HG02588 (cell line): Measurements from ENCODE around the gene AP3B1.

Experiments
- ATAC-seq: cut with Tn5 transposase; IDR thresholded peaks from one replicate; pipeline ENCODE4 v1.9.1; 2021; ENCODE audit warnings: mild to moderate bottlenecking, moderate library complexity; ENCODE audit not compliant: unreplicated experiment

Gene AP3B1

GRCh38 chr5:77986261-77986660, 308.2 kb downstream of the AP3B1 start:
- no peak for ATAC-seq

DNA sequence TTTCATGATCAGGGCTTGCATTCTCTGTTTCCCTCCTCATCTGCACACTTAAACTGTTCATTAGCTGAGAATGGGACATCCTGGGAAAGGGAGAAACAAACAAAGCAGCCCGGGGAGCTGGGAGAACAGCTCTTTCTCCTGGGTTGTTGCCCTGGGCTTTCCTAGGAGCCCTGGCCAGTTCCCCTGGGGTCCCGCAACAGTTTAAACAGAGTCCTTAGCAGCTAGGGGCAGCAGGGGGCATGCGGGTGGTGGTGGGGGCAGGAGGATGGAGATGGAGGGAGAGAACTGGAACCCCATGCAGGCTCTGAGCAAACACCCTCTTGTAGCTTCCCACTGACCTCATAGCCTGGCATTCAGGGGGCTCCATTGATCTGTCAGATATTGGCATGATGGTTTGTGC, 309.3 kb downstream of the AP3B1 start:
- no peak for ATAC-seq

GRCh38 chr5:77984587-77984986, 309.9 kb downstream of the AP3B1 start:
- no peak for ATAC-seq

- no peak for ATAC-seq
These were observed 310.9 kb downstream of the AP3B1 start for GRCh38 chr5:77983482-77984199.

DNA sequence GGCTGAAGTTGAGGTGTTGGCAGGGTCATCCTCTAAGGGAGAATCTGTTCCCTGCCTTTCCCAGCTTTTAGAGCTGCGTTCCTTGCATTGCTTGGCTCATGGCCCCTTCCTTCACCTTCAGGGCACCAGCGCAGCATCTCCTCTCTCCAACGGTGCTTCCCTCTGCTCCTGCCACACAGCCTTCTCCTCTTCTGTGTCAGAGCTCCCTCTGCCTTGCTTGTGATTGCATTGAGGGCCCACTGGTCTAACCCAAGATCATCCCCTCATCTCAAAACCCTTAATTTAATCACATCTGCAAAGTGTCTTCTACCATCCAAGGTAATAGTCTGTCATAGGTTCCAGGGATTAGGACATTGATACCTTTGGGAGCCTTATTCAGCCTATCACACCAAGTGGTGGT, 312.7 kb downstream of the AP3B1 start:
- ATAC-seq, result no peak

GRCh38 chr5:77974576-77974975, 319.9 kb downstream of the AP3B1 start:
- ATAC-seq, result no peak

- ATAC-seq, result no peak
These were observed 321.3 kb downstream of the AP3B1 start for GRCh38 chr5:77973253-77973609.

DNA sequence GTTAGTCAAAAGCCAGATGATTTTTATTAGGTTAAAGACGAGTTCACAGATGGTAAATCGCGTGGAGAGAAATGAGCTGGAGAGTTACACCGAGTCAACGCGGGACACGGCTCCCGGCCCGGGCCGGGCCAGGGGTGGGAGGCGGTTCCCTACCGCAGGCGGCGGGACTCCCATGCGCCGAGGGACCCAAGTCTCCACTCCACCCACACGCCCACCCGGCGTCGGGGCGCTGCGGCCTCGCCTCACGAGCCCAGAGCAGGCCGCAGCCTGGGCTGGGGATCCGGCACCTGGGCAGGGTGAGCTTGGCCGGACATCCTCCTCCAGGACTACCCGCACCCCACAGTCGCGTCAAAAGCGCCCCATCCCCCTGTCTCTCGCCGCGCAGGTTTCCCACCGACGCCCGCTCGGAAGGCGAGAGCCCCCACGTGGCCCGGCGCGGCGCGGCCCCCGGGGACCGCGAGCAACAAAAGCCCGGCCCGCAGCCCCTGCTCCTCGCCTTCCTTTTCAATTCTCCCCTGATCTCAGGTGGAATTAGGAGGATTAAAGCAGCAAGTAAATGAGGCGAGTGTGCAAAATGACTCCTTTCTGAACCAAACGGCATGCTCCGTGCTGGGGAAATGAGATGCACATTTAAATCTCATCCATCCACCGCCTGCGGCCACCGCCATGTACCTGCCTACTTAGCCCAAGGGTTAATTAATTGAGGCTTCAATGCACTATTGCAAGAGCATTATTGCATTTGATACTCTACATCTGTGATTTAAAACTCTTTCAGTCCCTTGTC, 321.8 kb downstream of the AP3B1 start:
- peak; percentile 66 for ATAC-seq

DNA sequence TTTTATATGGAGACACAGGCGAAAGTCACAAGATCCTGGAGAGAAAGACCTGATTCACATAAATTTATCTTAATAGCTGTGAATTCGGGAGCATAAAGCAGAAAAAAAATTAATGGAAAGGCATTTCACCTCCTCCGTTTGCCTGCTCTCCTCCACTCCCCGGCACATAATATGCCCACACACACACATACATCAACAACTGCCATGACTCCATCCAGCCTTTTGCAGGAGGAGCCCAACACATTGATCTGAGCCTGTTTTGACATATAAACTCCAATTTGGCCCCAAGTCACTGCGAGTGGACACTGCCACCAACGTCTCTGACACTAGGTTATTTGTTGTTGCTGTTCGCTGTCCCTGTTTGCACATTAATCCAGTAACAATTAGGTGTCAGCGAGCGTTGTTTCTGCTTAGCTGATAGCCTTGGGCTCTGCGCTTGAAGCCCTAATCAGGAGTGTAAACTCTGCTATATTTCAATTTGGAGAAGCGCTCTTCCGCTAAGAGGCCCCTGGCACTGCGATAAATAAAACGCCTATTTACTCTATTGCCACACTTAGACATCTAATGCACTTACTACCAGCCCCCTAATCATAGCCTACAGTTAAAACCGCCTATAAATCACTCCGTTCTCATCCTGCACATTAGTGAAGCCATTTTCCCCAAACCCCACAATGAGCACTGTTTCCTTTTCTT, 322.6 kb downstream of the AP3B1 start:
- ATAC-seq, result no peak

DNA sequence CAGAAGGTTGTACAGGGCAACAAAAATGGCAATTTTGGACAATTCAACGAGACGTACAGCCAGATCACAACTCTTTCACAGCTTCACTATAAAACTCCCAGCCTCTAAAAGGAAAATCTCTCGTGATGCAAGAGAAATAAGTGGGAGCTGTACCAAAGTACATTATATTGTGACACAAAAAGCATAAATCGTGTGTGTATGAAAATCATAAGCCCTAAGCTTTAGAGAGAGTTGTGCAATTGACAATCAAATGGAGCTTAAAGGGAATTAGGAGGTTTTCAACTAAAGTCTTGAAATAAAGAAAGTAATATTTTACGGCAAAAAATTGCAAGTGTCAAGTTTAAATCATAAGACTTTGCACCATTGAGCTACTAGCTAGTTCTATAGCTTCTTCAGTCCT, 323.6 kb downstream of the AP3B1 start:
- no peak for ATAC-seq

DNA sequence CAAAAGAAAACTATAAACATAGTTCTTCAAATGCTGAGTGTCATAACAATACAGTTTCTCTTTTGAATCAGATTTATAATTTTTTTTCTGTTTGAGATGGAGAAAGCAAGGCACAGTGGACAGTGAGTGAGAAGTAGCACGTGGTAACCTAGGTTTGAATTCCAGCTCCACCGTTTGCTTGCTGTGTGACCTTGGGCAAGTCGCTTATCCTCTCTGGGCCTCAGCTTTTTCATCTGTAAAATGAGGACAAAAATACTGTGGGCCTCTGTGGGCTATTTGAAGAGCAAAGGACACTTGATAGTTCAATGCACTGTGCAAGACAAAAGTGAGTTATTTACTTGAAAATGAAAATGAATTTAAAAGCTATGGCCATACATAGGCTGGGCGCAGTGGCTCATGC, 330.7 kb downstream of the AP3B1 start:
- no peak for ATAC-seq

- no peak for ATAC-seq
These were observed 333.6 kb downstream of the AP3B1 start for GRCh38 chr5:77960863-77961396.

GRCh38 chr5:77960305-77960704, 334.2 kb downstream of the AP3B1 start:
- no peak for ATAC-seq

DNA sequence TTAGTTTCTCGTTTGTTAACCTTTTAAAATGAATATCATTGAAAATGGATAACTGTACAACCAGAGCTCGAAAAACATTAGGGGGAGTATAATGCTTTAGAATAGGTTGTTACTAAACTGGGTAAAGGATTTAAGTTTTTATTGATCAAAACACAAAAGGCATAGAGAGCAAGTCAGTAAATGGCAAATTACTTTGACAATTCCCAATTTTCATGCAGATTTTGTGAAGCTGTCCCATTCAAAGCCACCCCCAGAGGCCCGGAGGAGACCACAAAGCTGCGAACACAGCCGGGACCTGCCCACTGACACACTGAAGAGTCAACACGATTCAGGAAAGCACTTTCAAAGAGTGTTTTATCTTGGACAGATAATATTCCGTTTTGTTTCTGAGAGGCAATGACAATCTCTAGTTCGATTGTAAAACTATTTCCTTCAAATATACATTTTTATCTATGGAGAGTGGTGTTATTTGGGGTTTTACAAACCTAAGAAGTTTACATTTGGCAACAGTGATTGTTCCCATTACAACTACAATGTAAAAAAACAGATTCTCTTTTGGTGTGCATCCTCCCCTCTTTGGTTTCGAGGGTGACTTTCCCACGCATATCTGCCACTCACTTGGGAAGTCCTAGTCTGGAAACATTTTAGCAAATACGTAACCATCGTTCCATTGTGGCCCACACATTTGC, 335.7 kb downstream of the AP3B1 start:
- ATAC-seq, result no peak

GRCh38 chr5:77957931-77958521, 336.5 kb downstream of the AP3B1 start:
- no peak for ATAC-seq

DNA sequence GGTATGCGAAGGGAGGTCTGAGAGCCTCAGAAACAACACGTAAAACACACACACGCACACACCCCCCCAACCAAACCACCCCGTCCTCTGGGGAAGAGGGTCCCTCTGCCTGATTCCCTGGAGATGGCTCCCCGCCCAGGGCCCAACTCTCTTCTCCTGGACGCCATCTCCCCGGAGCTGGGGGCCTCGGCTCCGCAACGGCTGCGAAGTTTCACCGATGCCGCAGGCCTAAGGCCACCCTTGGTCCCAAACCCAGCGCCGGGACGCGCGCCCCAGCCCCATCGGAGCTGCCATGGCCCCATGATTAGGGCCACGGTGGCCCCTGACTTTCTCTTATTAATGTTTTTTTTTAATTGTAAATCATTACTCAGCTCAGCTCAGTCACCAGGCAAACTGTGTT, 337.0 kb downstream of the AP3B1 start:
- no peak for ATAC-seq

- no peak for ATAC-seq
These were observed 337.4 kb downstream of the AP3B1 start for GRCh38 chr5:77957081-77957480.

DNA sequence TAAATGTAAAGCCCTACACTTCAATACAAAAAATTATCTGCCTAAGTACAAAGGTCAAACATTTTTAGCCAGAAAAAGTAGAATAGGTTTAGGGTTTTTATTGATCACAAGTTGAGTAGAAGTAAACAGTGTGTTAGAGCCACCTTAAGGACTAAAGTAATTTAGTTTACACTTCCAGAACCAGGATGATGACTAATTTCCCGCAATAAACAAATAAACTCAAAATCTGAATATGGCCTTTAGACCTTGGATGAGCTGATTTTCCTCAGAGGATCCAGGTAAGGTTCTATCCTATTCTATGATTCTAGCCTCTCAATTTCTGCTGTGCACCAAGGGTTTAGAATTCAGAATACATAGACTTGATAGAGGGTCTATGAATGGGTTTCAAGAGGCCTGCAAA, 338.9 kb downstream of the AP3B1 start:
- no peak for ATAC-seq

DNA sequence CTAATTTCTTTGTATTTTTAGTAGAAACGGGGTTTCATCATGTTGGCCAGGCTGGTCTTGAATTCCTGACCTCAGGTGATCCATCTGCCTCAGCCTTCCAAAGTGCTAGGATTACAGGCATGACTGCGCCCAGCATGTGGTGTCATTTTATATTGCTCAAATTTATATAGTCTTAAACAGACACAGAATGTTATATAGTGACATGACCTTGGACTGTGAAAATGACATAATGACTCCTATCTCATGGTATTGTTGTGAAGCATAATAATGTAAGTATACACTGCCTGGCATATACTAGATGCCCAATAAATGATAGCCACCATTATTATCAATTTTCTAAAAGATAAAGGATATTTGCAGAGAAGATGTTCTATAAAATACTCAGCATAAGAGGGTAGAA, 341.1 kb downstream of the AP3B1 start:
- ATAC-seq, result no peak

DNA sequence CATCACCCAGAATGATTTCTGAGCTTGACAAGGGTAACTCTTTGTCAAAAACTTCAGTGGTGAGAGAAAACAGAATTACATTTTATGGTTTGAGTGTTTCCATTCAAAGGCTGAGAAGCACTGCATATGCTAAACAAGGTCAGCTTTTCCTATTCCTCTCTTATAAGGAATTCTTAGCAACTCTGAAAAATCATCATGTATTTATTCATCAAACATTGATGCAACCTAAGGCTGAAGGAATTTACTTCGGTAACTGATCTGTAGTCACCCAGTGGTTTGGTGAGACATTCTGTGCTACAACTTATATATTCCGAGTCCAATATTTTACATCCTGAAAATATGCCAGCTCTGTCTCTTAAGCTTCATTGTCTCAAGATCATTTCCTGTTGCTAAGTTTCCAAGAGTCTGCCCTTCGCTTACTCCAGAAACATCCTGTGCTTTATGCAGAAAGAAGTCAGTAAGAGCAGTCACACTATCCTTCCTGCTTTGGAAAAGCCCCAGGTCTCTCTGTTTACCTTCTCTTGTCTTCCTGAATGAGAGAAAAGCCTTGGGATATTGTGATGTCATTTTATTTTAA, 341.8 kb downstream of the AP3B1 start:
- ATAC-seq, result no peak
